HG03135 (cell line): ENCODE results near the gene PROCR.
"Not testable (repeated sequence)": the region's sequence is repeated elsewhere in the genome, so short reads cannot be mapped to it uniquely, and the experiment has no call there.

ENCODE experiments used
- ATAC-seq: cut with Tn5 transposase; IDR thresholded peaks from one replicate; pipeline ENCODE4 v1.9.1; 2021; ENCODE audit warnings: mild to moderate bottlenecking, moderate library complexity; ENCODE audit not compliant: unreplicated experiment

Gene PROCR

GRCh38 chr20:35164531-35164930, 7.3 kb upstream of the PROCR start:
- ATAC-seq, result not testable (repeated sequence)

- no peak for ATAC-seq
Measured at GRCh38 chr20:35165221-35166185, 6.4 kb upstream of the PROCR start.

GRCh38 chr20:35166242-35166830, 5.5 kb upstream of the PROCR start:
- ATAC-seq, result no peak

GRCh38 chr20:35167787-35168186, 4.1 kb upstream of the PROCR start:
- ATAC-seq, result no peak

- not testable (repeated sequence) for ATAC-seq
Measured at GRCh38 chr20:35168701-35169409, 3.0 kb upstream of the PROCR start.

GRCh38 chr20:35171438-35171752, 477 bp upstream of the PROCR start:
- no peak for ATAC-seq

- ATAC-seq, result no peak
Measured at GRCh38 chr20:35172434-35172806, 548 bp downstream of the PROCR start.

- no peak for ATAC-seq
Measured at GRCh38 chr20:35173576-35174192, 1.8 kb downstream of the PROCR start.

GRCh38 chr20:35174458-35175216, 2.8 kb downstream of the PROCR start:
- no peak for ATAC-seq

GRCh38 chr20:35176132-35176531, 4.3 kb downstream of the PROCR start:
- no peak for ATAC-seq

GRCh38 chr20:35179292-35180212, 7.7 kb downstream of the PROCR start:
- ATAC-seq, result no peak

GRCh38 chr20:35180266-35180665, 8.4 kb downstream of the PROCR start:
- no peak for ATAC-seq

- no peak for ATAC-seq
Measured at GRCh38 chr20:35181731-35182130, 9.9 kb downstream of the PROCR start.

- ATAC-seq, result not testable (repeated sequence)
Measured at GRCh38 chr20:35186691-35187289, 14.9 kb downstream of the PROCR start.

- no peak for ATAC-seq
Measured at GRCh38 chr20:35187584-35188190, 15.8 kb downstream of the PROCR start.

GRCh38 chr20:35189223-35189622, 17.4 kb downstream of the PROCR start:
- ATAC-seq, result not testable (repeated sequence)

- ATAC-seq, result no peak
Measured at GRCh38 chr20:35190556-35190955, 18.7 kb downstream of the PROCR start.

GRCh38 chr20:35191419-35192117, 19.7 kb downstream of the PROCR start:
- ATAC-seq, result no peak
